HFFc6 (cell line): ENCODE data around the gene LATS2. TPM values are rescaled to one million over a fixed set of nuclear protein-coding genes. Genes with fewer than 3 reads are reported as not detected.

ENCODE experiments used
- DNase-seq: peaks from one replicate; pipeline ENCODE4 v3.0.0-alpha.2; 2018
- H3K27ac Mint-ChIP-seq: 2 replicates; pipeline ENCODE4 v1.8.0; 2020; ENCODE audit warnings: mild to moderate bottlenecking, mixed read lengths
- H3K27me3 Mint-ChIP-seq: 2 replicates; pipeline ENCODE4 v1.8.0; 2021; ENCODE audit warnings: mild to moderate bottlenecking, moderate library complexity, mixed read lengths; ENCODE audit not compliant: insufficient read depth
- H3K36me3 Mint-ChIP-seq: 2 replicates; pipeline ENCODE4 v1.8.0; 2021; ENCODE audit warnings: low read depth, mixed read lengths
- H3K4me1 Mint-ChIP-seq: 2 replicates; pipeline ENCODE4 v1.8.0; 2020; ENCODE audit warnings: low read depth, mixed read lengths
- H3K4me3 Mint-ChIP-seq: 2 replicates; pipeline ENCODE4 v1.8.0; 2020; ENCODE audit warnings: mild to moderate bottlenecking, moderate library complexity, mixed read lengths
- H3K9me3 Mint-ChIP-seq: 2 replicates; pipeline ENCODE4 v1.8.0; 2020; ENCODE audit warnings: mild to moderate bottlenecking, mixed read lengths
- CTCF ChIP-seq: fragments of 200-600 bp; sonication (generic); IDR thresholded peaks from 2 replicates; pipeline ENCODE4 v1.5.0; 2021; ENCODE audit warnings: antibody characterized with exemption, mild to moderate bottlenecking
- total RNA-seq, 6 experiments: library from RNA; stranded (reverse); fragmentation: NEBNext Ultra II Directional; extraction: Animal tissue kit (Norgen Biotek cat#: 25700); gene quantifications; 2 replicates in 1 of 6; 3 replicates in 5 of 6; pipeline ENCODE4 v1.2.3, GENCODE V29; 2021

The LATS2 gene
- total RNA-seq, 6 experiments from 2014 or later, result 43.5 to 54.8 (median 44.9) TPM

- no peak overlapping the region for H3K4me3 Mint-ChIP-seq
- TF ChIP-seq CTCF, result no peak
- H3K27ac Mint-ChIP-seq, result peak overlapping the region; percentile 90
- no peaks in the 10 kb centered on the region for H3K9me3 Mint-ChIP-seq
- peaks cover 6% of the 10 kb centered on the region for H3K27me3 Mint-ChIP-seq
- H3K4me1 Mint-ChIP-seq, result peaks cover 52% of the 10 kb centered on the region
- no peaks in the 10 kb centered on the region for H3K36me3 Mint-ChIP-seq
- DNase-seq, result no peak
These were observed 17.1 kb upstream of the LATS2 start for GRCh38 chr13:21078501-21078900.

- no peak overlapping the region for H3K27ac Mint-ChIP-seq
- H3K4me1 Mint-ChIP-seq, result peaks cover 52% of the 10 kb centered on the region
These were observed 16.5 kb upstream of the LATS2 start for GRCh38 chr13:21077788-21078353.

GRCh38 chr13:21077076-21077787 lies 15.8 kb upstream of the LATS2 start:
- Mint-ChIP-seq H3K4me1 (peaks cover 53% of the 10 kb centered on the region), H3K4me3 (no peak overlapping the region), H3K9me3 (no peaks in the 10 kb centered on the region), H3K27ac (no peak overlapping the region; the same call in 1 of the 2 replicates), H3K27me3 (peaks cover 6% of the 10 kb centered on the region), H3K36me3 (no peaks in the 10 kb centered on the region)
- no peak for DNase-seq
- no peak for TF ChIP-seq CTCF

More at GRCh38 chr13:21077788-21078353, 16.5 kb upstream of the LATS2 start:
- no peaks in the 10 kb centered on the region for H3K36me3 Mint-ChIP-seq
- no peak for TF ChIP-seq CTCF
- DNase-seq, result no peak
- peaks cover 6% of the 10 kb centered on the region for H3K27me3 Mint-ChIP-seq
- no peak overlapping the region for H3K4me3 Mint-ChIP-seq
- no peaks in the 10 kb centered on the region for H3K9me3 Mint-ChIP-seq

GRCh38 chr13:21076253-21076652 lies 14.9 kb upstream of the LATS2 start:
- Mint-ChIP-seq H3K27ac (no peak overlapping the region), H3K36me3 (no peaks in the 10 kb centered on the region), H3K4me1 (peaks cover 61% of the 10 kb centered on the region), H3K4me3 (0 out of 2 replicates have a peak overlapping the region, but pooled peaks have one; percentile 41), H3K27me3 (peaks cover 6% of the 10 kb centered on the region), H3K9me3 (no peaks in the 10 kb centered on the region)
- no peak for TF ChIP-seq CTCF
- no peak for DNase-seq

GRCh38 chr13:21075379-21076249 lies 14.2 kb upstream of the LATS2 start:
- no peak for TF ChIP-seq CTCF
- no peaks in the 10 kb centered on the region for H3K9me3 Mint-ChIP-seq
- peaks cover 6% of the 10 kb centered on the region for H3K27me3 Mint-ChIP-seq
- peaks cover 61% of the 10 kb centered on the region for H3K4me1 Mint-ChIP-seq
- peak overlapping the region; percentile 33; the same call in 1 of the 2 replicates for H3K27ac Mint-ChIP-seq
- H3K4me3 Mint-ChIP-seq, result peak overlapping the region; percentile 71
- no peaks in the 10 kb centered on the region for H3K36me3 Mint-ChIP-seq
- DNase-seq, result no peak
